Erythroblast (primary cell): ENCODE results near the gene HOXA4.

Experiments used
- GATA1 ChIP-seq: IDR thresholded peaks from 2 replicates; pipeline ENCODE4 v1.6.1; 2011; ENCODE audit warnings: low read depth, mild to moderate bottlenecking, control low read depth, low read length, moderate library complexity
- POLR2A ChIP-seq: IDR thresholded peaks from 2 replicates; pipeline ENCODE4 v1.6.1; 2011; ENCODE audit warnings: mild to moderate bottlenecking, low read length

GRCh38 chr7:27139334-27140125, 9.0 kb upstream of the HOXA4 start:
- TF ChIP-seq POLR2A (no peak), GATA1 (no peak)
